ENCODE data around the gene COL4A6. TPM values are rescaled to one million over a fixed set of nuclear protein-coding genes. Genes with fewer than 3 reads are reported as not detected.

COL4A6 gene
- total RNA-seq, 1 donor from 2014 or later: 40.5 TPM

DNA sequence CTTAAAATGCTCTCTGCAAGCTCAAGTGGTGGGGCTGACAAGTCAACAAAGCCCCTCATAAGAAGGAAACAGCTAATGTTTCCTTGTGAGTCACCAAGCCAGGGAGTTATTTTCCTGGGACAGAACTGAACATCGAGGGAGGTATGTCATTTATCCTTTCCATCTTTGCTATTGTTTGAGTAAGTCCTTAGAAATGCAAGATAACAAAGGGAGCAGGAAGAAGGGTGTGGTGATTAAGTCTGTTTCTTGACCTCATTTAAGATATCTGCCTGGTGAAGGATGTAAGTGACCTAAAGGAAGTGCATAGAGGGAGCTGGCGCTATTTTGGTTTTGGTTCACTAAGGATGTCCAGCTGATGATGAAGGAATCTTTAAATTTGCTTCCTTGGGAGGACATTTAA is 306.8 kb downstream of the COL4A6 start:
- H3F3A ChIP-seq (ENCODE audit: low read depth): peaks cover 5% of the 10 kb centered on the region
- H3K79me2 ChIP-seq (ENCODE audit: low read depth): no peaks in the 10 kb centered on the region
- no peaks in the 10 kb centered on the region for H3K27me3 ChIP-seq
- Mint-ChIP-seq H3K27me3 (ENCODE audit: insufficient read depth, low read depth) (peaks cover 5% of the 10 kb centered on the region), H3K27ac (no peak overlapping the region), H3K4me1 (peaks cover 12% of the 10 kb centered on the region), H3K36me3 (peaks cover 22% of the 10 kb centered on the region), H3K4me3 (no peak overlapping the region), H3K9me3 (peaks cover 2% of the 10 kb centered on the region)
- no peak overlapping the region for H3K4me2 ChIP-seq
- no peak overlapping the region for H3K27ac ChIP-seq
- TF ChIP-seq EZH2 (IDR thresholded peaks at IDR 0.05) (no peak), CTCF (IDR thresholded peaks at IDR 0.05) (no peak), EZH2phosphoT487 (IDR thresholded peaks at IDR 0.05) (no peak)
- no peak overlapping the region for H3K4me3 ChIP-seq
- no peaks in the 10 kb centered on the region for H3K9me3 ChIP-seq (ENCODE audit: low read depth)
- H4K20me1 ChIP-seq (ENCODE audit: low read depth): no peaks in the 10 kb centered on the region
- H3K4me1 ChIP-seq: peaks cover 12% of the 10 kb centered on the region
- H2AFZ ChIP-seq (replicated peaks): no peak overlapping the region
- DNase-seq (ENCODE audit: low spot score): no peak
- H3K9ac ChIP-seq: no peak overlapping the region
- no peaks in the 10 kb centered on the region for H3K36me3 ChIP-seq

DNA sequence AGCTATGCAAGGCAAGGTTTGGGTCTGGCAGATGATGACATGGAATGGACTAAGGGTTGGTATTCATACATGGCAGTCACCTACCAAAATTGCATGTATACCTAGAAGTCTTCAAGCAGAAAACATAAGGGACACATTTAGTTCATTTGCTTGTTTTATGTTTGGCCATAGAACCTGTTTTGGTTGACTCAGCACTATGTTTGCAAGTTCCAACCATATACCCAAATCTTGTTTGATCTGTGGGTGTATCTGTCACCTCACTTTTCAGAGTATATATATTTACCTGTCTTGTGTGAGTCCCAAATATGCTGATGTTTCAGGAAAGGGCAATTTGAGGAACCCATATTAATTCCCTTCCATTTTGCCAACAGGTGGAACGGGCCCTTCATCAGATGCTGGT is 307.3 kb downstream of the COL4A6 start:
- TF ChIP-seq EZH2phosphoT487 (IDR thresholded peaks at IDR 0.05) (no peak), CTCF (IDR thresholded peaks at IDR 0.05) (no peak), EZH2 (IDR thresholded peaks at IDR 0.05) (no peak)
- peaks cover 5% of the 10 kb centered on the region for H3K27me3 Mint-ChIP-seq (ENCODE audit: insufficient read depth, low read depth)
- no peak overlapping the region for H3K4me3 Mint-ChIP-seq
- peaks cover 15% of the 10 kb centered on the region for H3K4me1 Mint-ChIP-seq
- no peak overlapping the region for H2AFZ ChIP-seq (replicated peaks)
- no peaks in the 10 kb centered on the region for H3K36me3 ChIP-seq
- H3F3A ChIP-seq (ENCODE audit: low read depth): peaks cover 10% of the 10 kb centered on the region
- no peaks in the 10 kb centered on the region for H3K9me3 ChIP-seq (ENCODE audit: low read depth)
- no peak overlapping the region for H3K27ac Mint-ChIP-seq
- H3K27ac ChIP-seq: no peak overlapping the region
- H3K27me3 ChIP-seq: no peaks in the 10 kb centered on the region
- H3K4me2 ChIP-seq: no peak overlapping the region
- no peak overlapping the region for H3K4me3 ChIP-seq
- H3K79me2 ChIP-seq (ENCODE audit: low read depth): no peaks in the 10 kb centered on the region
- H3K4me1 ChIP-seq: peaks cover 18% of the 10 kb centered on the region
- H3K9ac ChIP-seq: no peak overlapping the region
- peaks cover 22% of the 10 kb centered on the region for H3K36me3 Mint-ChIP-seq
- DNase-seq (ENCODE audit: low spot score): no peak
- no peaks in the 10 kb centered on the region for H4K20me1 ChIP-seq (ENCODE audit: low read depth)
- peaks cover 2% of the 10 kb centered on the region for H3K9me3 Mint-ChIP-seq

- Histone ChIP-seq H3F3A (ENCODE audit: low read depth) (peaks cover 15% of the 10 kb centered on the region), H3K9me3 (ENCODE audit: low read depth) (peaks cover 3% of the 10 kb centered on the region), H3K79me2 (ENCODE audit: low read depth) (no peaks in the 10 kb centered on the region), H3K4me3 (no peak overlapping the region), H3K27me3 (no peaks in the 10 kb centered on the region), H4K20me1 (ENCODE audit: low read depth) (no peaks in the 10 kb centered on the region), H3K9ac (no peak overlapping the region), H2AFZ (replicated peaks) (no peak overlapping the region), H3K36me3 (no peaks in the 10 kb centered on the region), H3K4me2 (no peak overlapping the region), H3K4me1 (peaks cover 23% of the 10 kb centered on the region), H3K27ac (peak overlapping the region; percentile 54)
- Mint-ChIP-seq H3K27ac (no peak overlapping the region), H3K9me3 (peaks cover 2% of the 10 kb centered on the region), H3K4me1 (peaks cover 28% of the 10 kb centered on the region), H3K27me3 (ENCODE audit: insufficient read depth, low read depth) (peaks cover 2% of the 10 kb centered on the region), H3K4me3 (no peak overlapping the region), H3K36me3 (peaks cover 19% of the 10 kb centered on the region)
- DNase-seq (ENCODE audit: low spot score): no peak
- no peak for TF ChIP-seq CTCF (IDR thresholded peaks at IDR 0.05)
- no peak for TF ChIP-seq EZH2phosphoT487 (IDR thresholded peaks at IDR 0.05)
- TF ChIP-seq EZH2 (IDR thresholded peaks at IDR 0.05): no peak
These were observed 311.1 kb downstream of the COL4A6 start for GRCh38 chrX:108127152-108127551.

Data from neural progenitor cell (in vitro differentiated cells).